Measurements from ENCODE around the gene HLA-DOB. TPM values are rescaled to one million over a fixed set of nuclear protein-coding genes. Genes with fewer than 3 reads are reported as not detected.

The HLA-DOB gene
- total RNA-seq, 1 donor from 2014 or later: 0.26 TPM

GRCh38 chr6:32803416-32803815 is 13.4 kb downstream of the HLA-DOB start:
- Histone ChIP-seq H3K36me3 (ENCODE audit: control insufficient read depth, insufficient read depth, low read length) (no peaks in the 10 kb centered on the region), H3K4me3 (ENCODE audit: low read depth, low read length) (no peak overlapping the region), H3K27me3 (ENCODE audit: control insufficient read depth, insufficient read depth, low read length) (no peaks in the 10 kb centered on the region)
- no peak for TF ChIP-seq CTCF (IDR thresholded peaks at IDR 0.05; ENCODE audit: insufficient read depth, low read length, severe bottlenecking)
- DNase-seq (ENCODE audit: low read depth) (no peak), FAIRE-seq (no peak)

DNA sequence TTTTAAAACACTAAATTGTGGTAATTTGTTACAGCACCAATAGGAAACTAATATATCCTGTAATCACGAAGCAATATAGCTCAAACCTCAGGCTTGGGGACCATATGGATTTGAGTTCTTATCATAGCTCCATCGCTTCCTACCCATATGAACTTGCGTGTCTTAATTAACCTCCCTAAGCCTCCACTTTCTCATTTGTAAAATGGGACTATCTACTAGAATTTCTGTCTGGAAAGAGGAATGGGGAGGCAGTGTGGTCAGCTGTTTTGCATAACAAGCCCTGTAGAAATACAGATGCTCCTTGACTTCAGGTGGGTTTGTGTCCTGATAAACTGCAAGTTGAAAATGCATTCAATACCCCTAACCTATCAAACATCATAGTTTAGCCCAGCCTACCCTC is 17.1 kb downstream of the HLA-DOB start:
- Histone ChIP-seq H3K27me3 (ENCODE audit: control insufficient read depth, insufficient read depth, low read length) (no peaks in the 10 kb centered on the region), H3K36me3 (ENCODE audit: control insufficient read depth, insufficient read depth, low read length) (no peaks in the 10 kb centered on the region), H3K4me3 (ENCODE audit: low read depth, low read length) (no peak overlapping the region)
- no peak for TF ChIP-seq CTCF (IDR thresholded peaks at IDR 0.05; ENCODE audit: insufficient read depth, low read length, severe bottlenecking)
- no peak for FAIRE-seq
- no peak for DNase-seq (ENCODE audit: low read depth)

DNA sequence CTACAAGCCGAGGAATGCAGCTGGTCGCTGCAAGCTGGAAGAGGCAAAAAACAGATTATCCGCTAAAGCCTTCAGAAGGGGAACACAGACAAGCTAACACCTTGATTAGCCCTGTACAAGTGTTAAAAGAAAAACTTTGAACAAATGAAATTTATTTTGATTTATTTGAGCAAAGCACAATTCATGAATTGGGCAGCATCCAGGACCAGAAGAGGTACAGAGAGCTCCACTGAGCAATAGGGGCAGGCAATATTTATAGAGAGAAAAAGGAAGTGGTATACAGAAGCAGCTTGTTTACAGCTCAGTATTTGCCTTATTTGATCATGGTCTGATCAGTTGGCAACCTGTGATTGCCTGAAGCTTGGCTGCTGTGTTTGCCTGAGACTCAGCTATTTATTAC is 17.6 kb downstream of the HLA-DOB start:
- FAIRE-seq: no peak
- TF ChIP-seq CTCF (IDR thresholded peaks at IDR 0.05; ENCODE audit: insufficient read depth, low read length, severe bottlenecking): no peak
- no peaks in the 10 kb centered on the region for H3K36me3 ChIP-seq (ENCODE audit: control insufficient read depth, insufficient read depth, low read length)
- DNase-seq (ENCODE audit: low read depth): no peak
- H3K4me3 ChIP-seq (ENCODE audit: low read depth, low read length): no peak overlapping the region
- no peaks in the 10 kb centered on the region for H3K27me3 ChIP-seq (ENCODE audit: control insufficient read depth, insufficient read depth, low read length)

DNA sequence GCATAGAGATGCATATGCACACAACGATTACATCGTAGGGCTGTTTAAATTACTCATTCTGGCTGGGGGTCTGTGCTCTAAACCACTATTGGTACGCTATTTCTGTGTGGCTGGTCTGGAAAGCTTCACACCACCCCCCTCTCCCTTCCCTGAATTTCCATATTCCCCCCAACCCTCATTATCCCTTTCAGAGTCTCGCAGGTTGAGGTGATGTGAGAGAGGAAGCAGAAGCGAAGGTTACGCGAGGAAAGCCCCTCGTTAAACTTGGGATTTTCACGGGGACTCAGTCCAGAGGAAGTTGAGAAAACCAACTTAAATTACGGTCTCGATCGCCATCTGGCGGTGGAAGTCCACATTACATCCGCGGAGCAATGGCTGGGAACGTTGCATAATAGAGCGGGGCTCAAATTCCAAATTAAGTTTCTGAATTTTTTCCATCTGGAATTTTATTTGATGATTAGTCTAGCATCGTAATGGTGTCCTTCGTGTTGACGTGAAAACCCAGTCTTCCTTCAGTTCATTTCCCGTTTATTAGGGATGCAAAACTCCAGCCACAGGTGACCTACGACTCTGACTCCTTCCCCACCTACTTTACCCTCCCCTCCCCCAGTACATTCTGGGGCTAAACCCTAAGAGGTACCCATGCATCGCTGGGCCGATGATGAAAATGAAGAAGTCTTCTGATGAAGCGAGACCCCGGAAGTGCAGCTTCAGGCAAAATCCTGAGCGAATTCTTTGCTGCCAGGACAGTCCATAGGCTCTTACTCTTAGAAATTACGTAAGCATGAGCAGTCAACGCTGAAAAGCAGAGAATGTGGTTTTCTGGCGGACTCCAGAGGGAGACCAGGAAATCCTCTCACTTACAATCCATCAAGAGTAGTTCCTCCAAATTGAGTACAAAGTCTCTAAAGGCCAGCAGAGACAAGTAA is 19.7 kb downstream of the HLA-DOB start:
- Histone ChIP-seq H3K4me3 (ENCODE audit: low read depth, low read length) (peak overlapping the region; percentile 13), H3K36me3 (ENCODE audit: control insufficient read depth, insufficient read depth, low read length) (no peaks in the 10 kb centered on the region), H3K27me3 (ENCODE audit: control insufficient read depth, insufficient read depth, low read length) (no peaks in the 10 kb centered on the region)
- FAIRE-seq (peak; percentile 68), DNase-seq (ENCODE audit: low read depth) (peak; percentile 72)
- TF ChIP-seq CTCF (IDR thresholded peaks at IDR 0.05; ENCODE audit: insufficient read depth, low read length, severe bottlenecking): peak; percentile 72

DNA sequence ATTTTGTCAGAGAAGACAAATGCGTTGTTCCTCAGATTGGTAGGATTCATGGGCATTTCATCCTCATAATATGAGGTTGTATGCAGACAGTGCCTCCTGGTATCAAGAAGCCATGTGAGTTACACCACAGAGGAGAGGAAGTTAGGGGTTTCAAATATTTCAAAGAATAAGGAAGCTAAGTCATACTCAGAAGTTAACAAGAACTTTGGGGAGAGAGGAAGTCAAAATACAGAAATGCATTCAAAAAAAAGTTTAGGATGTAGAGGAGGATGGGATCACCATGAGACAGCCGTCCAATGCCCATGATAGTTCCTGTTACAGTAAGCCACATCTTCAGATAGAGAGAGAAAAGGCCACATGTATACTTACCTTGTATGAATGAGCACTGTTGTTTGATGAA is 22.3 kb downstream of the HLA-DOB start:
- no peak for FAIRE-seq
- no peaks in the 10 kb centered on the region for H3K27me3 ChIP-seq (ENCODE audit: control insufficient read depth, insufficient read depth, low read length)

More for the DNA sequence above, 22.3 kb downstream of the HLA-DOB start:
- DNase-seq (ENCODE audit: low read depth): no peak
- H3K4me3 ChIP-seq (ENCODE audit: low read depth, low read length): no peak overlapping the region
- TF ChIP-seq CTCF (IDR thresholded peaks at IDR 0.05; ENCODE audit: insufficient read depth, low read length, severe bottlenecking): no peak
- no peaks in the 10 kb centered on the region for H3K36me3 ChIP-seq (ENCODE audit: control insufficient read depth, insufficient read depth, low read length)
